T-helper 22 cell (primary cell): ENCODE measurements around the gene GDF9.

ENCODE experiments used
- DNase-seq: peaks from one replicate; pipeline ENCODE4 v3.0.0-alpha.2; 2020; ENCODE audit warnings: low read depth

The GDF9 gene

GRCh38 chr5:132816554-132816953, 49.7 kb downstream of the GDF9 start:
- no peak for DNase-seq

DNA sequence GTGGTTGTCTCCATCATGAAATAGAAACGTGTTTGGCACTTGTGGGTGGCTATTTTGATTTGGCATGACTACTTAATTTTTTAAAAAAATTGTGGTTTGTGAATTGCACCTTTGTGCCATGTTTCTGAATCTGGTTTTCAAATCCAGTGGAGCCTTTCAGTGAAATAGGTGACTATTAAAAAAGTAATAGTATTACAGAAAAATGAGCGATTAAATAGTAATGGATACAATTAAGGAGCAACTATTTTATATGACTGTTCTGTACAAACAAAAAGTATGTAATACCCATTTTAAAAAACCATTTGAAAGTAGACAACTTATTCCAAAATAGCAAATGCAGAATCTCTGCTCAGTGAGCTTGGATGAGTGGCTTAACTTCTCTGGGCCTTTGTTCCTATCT, 50.2 kb downstream of the GDF9 start:
- DNase-seq: no peak

DNA sequence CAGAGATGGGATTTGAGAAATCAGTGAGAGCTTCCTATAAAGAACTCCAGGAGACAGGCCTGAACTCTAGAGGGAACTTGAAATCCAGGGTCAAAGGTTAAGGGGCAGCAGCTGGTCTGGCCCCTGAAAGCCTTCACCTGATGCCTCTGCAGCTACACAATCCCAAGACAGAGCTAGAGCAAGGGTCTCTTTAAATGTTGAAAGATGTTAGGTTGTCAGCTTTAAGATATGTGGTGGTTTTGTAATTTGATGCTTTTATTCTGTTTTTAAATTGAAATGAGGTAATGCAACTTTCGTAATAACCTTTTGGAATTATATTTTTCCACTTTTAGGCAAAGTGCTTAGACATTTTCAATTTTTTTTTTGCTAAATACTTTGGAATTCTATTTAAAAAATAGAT, 50.8 kb downstream of the GDF9 start:
- no peak for DNase-seq

GRCh38 chr5:132814503-132815294, 51.6 kb downstream of the GDF9 start:
- no peak for DNase-seq

DNA sequence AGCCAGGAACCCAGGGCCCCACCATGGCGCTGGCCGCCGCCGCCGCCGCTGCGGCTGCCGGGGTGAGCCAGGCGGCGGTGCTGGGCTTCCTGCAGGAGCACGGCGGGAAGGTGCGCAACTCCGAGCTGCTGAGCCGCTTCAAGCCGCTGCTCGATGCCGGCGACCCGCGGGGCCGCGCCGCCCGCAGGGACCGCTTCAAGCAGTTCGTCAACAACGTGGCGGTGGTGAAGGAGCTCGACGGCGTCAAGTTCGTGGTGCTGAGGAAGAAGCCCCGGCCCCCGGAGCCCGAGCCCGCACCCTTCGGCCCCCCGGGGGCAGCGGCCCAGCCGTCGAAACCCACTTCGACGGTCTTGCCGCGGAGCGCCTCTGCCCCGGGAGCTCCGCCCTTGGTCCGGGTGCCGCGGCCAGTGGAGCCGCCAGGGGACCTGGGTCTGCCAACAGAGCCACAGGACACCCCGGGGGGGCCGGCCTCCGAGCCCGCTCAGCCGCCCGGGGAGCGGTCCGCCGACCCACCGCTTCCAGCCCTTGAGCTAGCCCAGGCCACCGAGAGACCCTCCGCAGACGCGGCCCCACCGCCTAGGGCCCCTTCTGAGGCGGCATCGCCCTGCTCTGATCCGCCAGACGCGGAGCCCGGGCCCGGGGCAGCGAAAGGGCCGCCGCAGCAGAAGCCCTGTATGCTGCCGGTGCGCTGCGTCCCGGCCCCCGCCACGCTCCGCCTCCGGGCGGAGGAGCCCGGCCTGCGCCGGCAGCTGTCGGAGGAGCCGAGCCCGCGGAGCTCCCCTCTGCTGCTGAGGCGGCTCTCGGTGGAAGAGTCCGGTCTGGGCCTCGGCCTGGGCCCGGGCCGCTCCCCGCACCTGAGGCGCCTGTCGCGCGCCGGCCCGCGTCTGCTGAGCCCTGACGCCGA, 52.4 kb downstream of the GDF9 start:
- DNase-seq: no peak

DNA sequence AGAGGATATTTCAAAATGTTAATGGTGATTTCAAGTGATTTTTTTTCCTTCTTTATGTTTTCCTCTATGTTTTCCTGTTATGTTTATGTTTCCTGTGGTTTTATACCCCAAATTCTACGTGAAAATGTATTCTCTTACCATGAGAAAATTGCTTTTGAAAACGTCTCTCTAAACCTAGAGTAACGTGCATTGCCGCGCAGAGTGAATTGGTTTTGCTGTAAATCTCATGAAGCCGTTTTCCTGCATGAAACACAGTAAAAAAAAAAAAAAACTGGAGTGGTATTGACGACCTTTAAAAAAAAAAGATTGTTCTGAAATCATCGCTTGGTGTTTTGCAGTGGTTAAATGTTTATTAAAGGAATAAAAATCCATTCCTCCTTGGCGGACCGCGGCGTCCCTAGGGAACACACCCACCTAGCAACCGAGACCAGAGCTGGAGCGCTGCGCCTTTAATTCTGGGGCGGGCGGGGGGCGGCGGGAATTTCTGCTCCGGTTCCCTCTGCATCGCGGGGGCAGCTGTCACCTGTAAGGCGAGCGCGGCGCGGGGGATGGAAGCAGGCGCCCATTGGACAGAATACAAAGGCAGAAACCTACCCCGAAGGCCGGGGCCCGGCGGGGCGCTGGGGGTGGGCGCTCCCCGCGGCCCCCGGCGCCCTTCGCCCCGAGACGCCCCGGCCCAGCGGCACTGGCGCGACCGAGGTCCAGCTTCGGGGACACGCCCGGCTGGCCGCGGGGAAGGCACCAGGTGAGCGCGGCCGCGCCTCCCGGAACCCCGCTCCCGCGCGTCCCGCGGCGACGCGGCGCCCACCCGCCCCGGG, 53.3 kb downstream of the GDF9 start, which contains the start of gene SOWAHA:
Gene SOWAHA, plus strand, starts transcription at position 522 of the 818 bp plus-strand sequence. CDS start 320 bp downstream, outside the sequence.
- DNase-seq: no peak

DNA sequence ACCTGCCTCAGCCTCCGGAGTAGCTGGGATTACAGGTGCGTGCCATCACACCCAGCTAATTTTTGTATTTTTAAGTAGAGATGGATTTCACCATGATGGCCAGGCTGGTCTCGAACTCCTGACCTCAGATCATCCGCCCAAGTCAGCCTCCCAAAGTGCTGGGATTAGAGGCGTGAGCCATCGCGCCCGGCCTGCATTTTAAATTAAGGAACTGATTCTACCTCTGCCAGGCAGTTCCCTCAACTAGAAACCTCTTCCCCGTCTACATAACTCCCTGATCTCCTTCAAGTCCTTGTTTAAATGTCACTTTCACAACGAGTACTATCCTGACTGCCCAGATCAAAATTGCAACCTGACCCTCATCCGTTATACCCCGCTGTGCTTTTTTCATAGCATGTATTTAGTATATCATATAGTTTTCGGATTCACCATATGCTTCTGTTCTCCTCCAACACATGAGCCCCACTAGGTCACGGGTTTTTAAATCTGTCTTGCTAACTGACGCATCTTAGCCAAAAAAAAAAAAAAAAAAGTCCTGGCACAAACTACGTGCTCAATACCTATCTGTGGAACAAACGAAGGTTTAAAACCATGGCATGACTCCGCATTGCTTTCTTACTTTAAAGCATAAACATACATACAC, 54.0 kb downstream of the GDF9 start:
- no peak for DNase-seq
